K562 (cell line): ENCODE results near the gene ATP2B1.

Experiments used
- POLR2A ChIP-seq: fragments of 450-650 bp; conservative IDR thresholded peaks from 2 replicates; pipeline ENCODE4 v1.6.1; 2016
- TF ChIP-seq, protein P1 (sequence below), 3 experiments: IDR thresholded peaks in 2 of 3; conservative IDR thresholded peaks in 1 of 3; 2 replicates each; pipeline ENCODE4 v1.5.1; 2011 to 2012; ENCODE audit warnings: low read length in 3 of 3, mild to moderate bottlenecking in 3 of 3, control low read depth in 2 of 3, improper control_type of control experiment in 1 of 3, inconsistent platforms in 1 of 3, low read depth in 1 of 3, mixed read lengths in 1 of 3, moderate library complexity in 1 of 3; ENCODE audit not compliant: insufficient read depth in 2 of 3

DNA sequence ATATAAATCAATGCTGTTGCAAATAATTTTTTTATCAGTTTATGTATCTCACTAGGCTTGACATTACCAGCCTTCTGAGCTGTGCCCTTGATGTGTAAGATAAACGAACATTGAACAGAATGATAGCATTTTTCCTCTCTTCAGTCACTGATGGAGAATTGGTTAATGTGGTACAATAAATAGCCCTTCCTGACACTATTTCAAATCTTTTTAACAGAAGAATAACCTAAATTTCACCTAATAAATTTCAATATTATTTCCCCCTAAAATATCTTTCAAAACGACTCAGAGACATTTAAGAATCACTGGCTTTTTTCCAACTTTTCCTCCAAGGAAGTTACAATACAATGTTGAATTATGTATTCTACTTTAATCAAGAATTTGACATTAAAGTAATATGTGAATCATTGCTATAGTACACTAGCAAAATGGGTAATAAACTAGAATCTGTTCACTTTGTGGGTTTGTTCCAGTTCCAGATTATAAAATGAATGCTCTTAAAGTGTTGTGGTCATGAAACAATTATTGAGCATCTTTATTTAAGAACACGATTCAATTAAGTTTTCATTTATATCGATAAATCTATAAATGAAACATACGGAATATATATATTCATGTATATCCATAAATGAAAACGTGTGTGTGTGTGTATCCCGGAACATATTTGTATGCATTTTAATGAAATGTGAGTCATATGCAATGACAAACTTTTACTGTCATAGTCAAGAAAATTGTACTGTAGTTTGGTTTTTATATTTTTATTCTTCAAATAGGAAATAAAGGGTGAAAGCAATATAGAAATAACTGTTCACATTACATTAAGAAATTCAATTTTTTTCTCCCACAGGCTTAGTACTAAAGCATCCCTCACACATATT, 2.5 kb upstream of the ATP2B1 start:
- TF ChIP-seq, protein P1, sequence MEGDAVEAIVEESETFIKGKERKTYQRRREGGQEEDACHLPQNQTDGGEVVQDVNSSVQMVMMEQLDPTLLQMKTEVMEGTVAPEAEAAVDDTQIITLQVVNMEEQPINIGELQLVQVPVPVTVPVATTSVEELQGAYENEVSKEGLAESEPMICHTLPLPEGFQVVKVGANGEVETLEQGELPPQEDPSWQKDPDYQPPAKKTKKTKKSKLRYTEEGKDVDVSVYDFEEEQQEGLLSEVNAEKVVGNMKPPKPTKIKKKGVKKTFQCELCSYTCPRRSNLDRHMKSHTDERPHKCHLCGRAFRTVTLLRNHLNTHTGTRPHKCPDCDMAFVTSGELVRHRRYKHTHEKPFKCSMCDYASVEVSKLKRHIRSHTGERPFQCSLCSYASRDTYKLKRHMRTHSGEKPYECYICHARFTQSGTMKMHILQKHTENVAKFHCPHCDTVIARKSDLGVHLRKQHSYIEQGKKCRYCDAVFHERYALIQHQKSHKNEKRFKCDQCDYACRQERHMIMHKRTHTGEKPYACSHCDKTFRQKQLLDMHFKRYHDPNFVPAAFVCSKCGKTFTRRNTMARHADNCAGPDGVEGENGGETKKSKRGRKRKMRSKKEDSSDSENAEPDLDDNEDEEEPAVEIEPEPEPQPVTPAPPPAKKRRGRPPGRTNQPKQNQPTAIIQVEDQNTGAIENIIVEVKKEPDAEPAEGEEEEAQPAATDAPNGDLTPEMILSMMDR (IDR thresholded peaks at IDR 0.05 in 2 of 3, conservative IDR thresholded peaks at IDR 0.05 in 1 of 3; ENCODE audit: insufficient read depth in 2 of 3, low read depth in 1 of 3, low read length in 3 of 3), result no peak
- TF ChIP-seq POLR2A, result no peak
